ENCODE results near the gene SMARCB1.

Gene SMARCB1

DNA sequence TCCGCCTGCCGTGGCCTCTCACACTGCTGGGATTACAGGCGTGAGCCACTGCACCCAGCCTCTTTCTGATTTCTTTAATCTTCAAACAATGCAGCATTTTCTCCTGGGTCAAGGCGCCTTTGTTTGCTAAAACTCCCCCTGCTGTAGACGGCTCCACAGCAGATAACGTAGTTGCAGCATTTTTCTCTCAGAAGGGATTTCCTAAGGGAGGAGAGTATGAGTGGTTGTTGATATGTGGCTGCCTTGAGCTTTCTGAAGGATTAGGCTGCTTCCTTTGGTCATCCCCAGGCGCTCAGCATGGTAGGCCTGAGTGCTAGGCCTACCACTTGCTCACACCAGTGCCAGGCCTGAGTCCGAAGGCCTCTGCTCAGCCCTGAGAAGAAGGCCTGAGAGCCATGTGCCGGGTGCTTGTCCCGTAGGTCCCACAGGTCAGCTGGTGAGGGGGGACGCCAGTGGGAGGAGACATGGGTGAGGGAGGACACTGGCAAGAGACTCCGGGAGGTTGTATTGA is 18.1 kb downstream of the SMARCB1 start:
- DNase-seq, result no peak

DNA sequence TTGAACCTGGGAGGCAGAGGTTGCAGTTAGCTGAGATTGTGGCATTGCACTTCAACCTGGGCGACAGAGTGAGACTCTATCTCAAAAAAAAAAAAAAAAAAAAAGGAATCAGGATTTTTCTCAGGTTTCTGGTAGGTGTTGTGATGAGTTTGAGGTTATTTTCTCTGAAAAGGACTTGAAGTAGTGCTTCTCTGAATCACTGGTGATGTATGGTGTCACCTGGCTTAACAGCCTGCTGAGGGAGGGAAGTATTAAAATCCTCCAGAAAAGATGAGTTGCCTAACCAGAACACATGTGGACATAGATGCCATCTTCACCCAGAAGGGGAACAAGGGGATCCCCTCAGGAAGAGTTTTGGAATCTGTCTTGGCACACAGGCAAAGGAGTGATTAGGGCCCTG is 20.1 kb downstream of the SMARCB1 start:
- no peak for DNase-seq

DNA sequence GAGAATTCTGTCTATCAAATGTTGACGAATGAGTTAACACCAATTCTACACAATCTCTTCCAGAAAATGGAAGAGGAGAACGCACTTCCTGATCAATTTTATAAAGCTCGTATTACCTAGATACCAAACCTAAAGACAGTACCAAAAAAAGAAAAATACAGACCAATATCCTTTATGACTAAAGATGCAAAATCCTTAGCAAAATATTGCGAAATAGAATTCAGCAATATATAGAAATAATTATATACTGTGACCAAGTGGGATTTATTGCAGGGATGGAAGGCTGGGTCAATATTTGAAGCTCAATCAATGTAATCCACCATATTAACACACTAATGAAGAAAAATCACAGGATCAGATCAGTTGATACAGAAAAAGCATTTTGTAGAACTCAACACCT is 25.6 kb downstream of the SMARCB1 start:
- no peak for DNase-seq

DNA sequence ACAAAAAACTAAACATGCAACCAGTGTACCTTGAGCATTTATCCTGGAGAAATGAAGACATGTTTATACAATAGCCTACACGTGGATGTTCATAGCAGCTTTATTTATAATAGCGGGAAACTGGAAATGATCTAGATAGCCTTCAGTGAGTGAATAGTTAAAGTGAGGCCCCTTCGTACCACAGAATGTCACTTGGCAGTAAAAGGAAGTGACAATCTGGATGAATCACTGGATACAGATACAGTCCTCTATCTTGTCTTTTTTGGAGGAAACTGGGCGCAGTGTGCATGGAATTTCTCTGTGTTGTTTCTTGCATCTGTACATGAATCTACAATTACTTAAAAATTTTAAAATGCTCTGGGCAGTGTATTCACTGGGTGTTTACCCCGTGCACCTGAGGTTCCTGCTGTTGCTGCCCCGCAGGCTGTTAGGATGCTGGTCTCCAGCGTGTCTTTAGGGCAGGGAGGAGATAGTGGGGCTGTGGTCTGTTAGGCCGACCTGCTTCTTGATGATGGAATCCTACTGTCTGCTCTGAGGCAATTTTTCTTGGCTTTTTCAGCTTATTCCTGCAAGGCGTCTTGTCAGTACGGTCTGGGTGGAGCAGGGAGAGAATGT is 28.9 kb downstream of the SMARCB1 start:
- no peak for DNase-seq

DNA sequence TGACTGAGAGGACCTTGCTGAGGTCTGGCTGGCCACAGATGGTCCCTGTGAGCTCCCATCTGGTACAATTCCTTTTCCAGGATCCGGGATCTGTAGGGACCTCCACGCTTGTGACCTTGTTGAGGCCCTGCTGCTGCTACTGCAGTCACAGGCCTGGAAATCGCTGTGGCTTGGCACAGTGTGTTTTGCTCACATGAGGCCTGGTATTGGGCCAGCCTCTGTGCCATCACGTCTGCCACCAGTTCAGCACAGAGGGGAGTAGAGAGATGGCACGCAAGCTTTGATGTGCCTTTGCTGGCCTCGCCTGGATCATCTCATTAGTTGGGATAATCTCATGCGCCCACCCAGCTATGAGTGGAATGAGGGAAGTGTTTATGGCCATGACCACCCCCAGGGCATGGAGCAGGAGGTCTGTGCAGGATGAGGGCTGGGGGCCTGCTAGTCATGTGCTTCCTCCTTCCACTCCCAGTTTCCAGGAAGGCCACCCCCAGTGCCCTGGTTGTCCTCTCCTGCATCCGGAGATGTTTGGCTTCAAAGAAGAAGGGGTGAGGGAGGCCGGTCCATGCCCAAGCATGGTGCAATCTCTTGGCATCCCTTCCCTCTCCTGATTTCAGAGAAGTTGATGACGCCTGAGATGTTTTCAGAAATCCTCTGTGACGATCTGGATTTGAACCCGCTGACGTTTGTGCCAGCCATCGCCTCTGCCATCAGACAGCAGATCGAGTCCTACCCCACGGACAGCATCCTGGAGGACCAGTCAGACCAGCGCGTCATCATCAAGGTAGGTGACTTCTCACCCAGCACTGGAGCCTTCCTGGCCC is 29.6 kb downstream of the SMARCB1 start:
- no peak for DNase-seq

DNA sequence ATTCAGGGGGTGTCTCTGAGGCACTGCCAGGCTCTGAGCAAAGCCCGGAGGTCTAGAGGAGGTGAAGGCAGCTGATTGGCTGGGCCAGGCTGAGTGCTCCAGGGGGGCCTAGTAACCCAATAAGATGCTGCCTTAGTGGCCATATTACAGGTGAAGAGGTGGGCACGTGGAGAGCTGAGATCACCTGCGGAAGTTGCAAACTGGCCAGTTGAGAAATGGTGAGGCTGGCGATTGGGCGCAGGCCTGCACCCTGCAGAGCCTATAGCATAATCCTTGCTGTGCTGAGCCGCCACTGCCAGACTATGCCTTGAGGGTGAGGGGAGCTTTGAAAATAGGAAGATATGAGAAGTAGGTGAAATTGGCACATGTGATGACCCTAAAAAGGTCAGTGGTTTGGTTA is 30.4 kb downstream of the SMARCB1 start:
- DNase-seq, result no peak

DNA sequence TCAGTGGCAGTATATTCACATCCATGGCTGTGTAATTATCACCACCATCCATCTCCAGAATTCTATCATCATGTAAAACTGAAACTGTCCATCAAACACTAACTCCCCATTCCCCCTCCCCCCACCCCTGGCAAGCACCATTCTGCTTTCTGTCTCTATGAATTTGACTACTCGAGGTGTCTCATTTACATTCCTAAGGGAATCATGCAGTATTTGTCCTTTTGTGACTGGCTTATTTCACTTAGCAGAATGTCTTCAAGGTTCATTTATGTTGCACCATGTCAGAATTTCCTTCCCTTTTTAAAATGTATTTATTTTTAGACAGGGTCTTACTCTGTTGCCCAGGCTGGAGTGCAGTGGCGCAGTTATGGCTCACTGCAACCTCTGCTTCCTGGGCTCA is 31.8 kb downstream of the SMARCB1 start:
- no peak for DNase-seq

DNA sequence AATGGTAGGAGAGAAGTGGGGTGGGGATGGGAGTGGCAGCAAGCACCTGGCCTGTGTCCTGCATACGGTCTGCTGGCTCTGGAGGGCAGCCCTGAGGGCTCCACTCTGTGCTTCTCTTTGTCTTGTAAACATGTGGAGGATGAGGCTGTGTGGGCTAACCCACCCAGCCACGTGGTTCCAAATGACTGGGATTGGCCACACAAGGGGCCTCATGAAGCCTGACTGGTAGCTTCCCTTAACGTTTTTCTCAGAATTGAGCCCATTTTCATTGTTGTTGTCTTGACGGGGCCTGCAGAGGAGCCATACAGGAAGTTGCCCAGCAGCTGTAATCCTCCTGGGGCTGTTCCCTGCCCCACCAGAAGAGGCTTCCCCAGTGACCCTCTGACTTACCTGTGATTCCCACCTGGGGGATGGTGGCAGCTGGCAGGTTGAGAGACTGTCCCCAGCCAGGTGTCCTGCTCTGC is 34.0 kb downstream of the SMARCB1 start:
- no peak for DNase-seq

DNA sequence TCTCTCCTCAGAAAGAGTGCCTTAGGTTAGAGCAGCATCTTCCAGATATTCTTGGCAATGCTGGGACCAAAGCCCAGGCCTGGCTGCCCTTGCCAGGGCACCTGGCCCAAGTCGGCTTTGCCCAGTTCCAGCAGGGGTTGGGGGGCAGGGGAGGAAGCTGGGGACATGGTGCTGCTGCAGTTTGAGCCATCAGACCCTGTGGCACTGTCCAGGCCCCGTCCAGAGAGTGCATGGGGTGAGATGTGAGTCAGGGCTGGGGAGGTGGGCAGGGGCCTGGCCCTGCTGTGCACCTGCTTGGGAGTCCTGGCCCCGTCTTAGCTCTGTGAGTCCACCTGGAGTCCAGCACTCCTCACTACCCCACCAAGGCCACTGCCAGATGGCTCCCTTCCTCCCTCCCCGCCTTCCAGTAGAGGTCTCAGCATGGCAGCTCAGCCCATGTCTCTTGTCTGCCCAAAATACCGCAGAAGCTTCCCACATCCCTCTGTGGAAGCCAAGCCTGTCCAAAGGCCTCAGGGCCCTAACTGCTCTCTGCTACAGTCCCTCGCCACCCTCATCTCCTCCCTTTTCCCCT is 35.4 kb downstream of the SMARCB1 start:
- no peak for DNase-seq

DNA sequence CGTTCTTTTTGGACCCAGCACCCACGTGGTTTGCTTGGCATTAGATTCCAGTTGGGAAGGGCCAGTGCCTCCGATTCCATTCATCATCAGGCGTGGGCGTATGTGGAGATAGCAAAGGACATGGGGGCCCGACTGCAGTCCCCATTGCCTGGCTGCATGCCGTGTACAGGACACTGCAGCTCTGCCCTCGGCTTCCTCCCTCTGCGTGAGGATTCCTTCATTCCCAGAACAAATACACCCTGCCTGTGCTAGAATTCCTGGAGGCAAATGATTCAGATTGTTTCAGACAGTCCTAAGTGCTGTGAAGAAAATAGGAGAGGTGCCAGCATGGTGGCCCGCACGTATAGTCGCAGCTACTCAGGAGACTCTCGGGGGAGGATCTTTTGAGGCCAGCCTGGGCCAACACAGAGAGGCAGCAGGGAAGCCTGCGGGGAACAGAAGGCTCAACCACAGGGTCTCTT is 36.6 kb downstream of the SMARCB1 start:
- no peak for DNase-seq

DNA sequence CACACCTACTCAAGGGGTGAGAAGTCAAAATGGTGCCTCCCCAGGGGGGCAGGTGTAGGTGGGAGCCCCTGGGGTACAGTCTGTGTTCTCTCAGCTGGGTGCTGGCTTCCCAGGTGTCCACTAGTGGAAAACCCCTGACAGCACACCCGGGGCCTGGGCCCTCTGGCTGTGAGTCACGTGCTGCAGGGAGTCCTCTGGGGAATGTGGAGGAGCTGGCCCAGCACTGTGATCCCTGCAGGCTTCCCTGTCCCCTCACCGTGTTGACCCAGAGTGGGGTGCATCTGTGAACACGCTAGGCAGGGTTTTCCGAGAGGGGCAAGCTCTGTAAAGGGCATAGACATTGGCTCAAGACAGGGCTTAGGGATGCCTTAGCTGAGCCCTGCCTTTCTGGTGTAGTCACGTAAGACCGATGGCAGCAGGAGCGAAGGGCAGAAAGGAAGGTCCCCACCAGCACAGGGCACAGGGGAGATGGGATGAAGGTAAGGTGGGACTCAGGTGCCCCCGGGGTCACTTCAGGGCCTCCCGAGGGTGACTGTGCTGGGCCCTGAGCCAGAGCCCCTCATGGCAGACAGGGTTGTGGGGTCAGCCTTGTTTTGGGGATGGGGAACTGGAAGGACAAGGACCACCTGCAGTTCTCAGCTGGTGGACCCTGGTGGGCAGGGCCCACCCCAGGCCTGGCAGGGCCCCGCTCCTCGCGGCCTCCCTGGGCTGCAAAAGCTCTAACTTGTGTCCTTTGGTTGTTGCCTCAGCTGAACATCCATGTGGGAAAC is 37.9 kb downstream of the SMARCB1 start:
- DNase-seq, result no peak

DNA sequence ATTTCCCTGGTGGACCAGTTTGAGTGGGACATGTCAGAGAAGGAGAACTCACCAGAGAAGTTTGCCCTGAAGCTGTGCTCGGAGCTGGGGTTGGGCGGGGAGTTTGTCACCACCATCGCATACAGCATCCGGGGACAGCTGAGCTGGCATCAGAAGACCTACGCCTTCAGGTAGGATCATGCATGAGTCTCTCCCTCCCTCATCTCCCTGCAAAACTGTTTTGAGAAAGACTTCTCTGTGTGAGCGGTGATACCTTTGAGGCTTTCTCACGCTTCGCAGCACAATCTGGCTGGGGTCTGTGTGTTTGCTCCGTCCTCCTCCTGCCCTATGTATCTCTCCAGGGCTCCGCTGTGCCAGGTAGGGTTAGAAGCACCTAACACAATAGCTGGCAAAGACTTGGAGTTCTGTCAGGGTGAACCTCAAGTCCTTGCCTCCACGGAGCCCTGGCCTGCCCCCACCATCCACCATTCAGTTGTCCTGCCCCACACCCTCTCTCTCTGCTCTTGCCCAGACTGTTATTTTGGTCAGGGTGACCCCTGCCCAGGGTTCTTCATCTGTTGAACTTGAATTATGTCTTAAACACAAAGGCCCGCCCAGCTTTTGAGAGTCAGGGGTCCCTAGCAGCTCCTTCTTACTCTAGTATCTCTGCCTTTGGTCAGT is 38.6 kb downstream of the SMARCB1 start:
- DNase-seq, result no peak

DNA sequence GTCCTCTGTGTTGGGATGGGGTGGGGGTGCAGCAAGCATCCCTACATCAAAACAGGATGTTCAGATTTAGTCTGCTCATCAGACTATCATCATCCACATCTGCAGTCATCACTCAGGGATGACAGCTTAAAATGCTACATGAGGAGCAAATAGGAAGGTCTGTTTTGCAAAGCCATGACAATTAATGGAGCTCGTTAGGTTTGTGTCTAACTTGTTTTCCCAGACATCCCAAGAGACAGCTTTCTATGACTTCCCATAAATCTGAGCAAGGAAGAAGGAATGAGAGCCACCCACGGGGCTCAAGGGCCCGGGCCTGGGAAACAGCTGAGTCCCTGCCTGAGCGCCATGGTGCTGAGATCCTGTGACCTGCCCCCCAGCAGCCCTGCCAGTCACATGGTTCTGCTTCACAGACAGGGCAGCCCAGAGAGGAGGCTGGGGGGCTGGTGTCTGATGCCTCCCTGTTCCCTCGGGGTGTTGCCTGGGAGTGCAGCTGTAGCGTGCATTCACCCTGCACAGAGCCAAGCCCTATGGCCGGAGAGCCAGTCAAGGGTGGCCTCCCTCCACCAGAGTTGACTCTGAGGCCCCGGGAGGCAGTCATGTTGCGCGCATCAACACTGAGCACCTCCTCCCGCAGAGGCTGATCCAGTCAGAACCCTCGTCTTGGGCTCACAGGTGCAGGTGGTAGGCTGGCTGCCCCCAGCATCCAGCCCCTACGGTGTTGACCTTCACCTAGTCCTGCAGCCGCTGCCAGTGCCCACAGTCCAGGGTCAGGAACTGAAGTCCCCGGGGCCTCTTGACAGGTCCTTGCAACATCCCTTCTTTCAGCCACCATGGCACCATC is 40.0 kb downstream of the SMARCB1 start:
- DNase-seq, result no peak

DNA sequence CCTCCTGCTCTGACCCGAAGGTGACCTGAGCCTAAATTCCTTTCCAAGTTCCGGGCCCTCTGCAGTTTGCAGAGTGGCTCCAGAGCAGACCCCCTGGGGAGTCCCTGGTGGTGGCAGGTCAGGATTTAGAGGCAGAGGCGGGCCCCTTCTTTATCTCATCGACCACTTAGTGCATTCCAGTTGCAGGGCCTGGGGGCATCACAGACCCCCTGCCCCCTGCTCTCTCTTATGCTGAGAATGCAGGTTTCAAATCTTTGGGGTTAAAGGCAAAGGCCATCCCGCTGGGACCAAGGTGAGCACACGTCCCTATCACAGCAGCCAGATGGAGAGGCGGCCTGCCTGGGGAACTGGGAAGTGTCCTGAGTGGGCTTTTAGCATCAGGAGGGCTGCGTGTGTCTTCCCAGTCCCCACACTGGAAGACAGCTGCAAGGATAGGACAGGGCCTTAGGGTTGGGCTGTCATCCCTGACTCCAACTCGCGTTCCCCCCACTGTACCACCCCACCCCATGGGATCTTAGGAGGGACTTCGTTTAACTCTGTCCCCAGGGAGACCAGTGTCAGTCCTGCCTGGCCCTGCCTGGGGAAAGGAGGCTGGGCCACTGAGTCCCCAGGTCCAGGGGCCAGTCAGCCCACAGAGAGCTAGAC is 40.7 kb downstream of the SMARCB1 start:
- no peak for DNase-seq

DNA sequence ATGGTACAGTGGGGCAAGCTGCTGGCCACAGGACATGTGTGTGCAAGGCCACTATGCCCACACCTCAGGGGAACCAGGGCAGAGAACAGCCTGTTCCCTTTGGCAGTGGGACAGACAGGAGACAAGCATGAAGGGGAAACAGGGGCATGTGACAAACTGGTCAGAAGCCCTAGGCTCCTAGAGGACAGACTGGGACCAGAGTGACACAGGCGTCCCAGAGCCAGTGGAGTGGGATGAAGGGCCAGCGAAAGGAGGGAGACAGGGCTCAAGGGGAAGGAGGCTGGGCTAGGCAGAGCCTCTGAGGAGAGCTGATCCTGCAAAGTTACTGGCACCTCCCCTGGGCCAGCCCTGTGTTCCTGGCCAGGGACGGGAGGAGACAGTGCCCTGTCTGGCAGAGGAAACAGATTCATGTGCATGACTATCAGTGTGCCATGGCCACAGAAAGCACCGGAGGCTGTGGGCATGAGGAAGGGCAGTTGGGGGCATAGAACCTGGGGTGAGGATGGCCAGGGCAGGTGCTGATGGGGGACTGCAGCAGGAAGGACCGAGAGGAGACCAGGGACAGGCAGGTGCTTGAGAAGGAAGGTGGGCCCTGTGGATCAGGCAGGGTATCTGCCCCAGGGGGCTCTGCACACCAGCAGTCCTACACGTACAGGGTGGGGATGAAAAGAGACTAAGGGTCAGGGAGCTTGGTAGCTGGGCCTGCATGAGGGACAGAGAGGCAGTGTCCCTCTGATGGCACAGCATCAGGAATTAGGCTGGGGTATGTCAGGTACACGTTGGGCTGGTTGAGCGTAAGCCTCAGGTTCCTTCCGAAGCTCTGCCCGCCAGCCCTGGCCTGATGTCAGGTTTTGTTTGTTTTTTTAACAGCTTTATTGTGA is 42.3 kb downstream of the SMARCB1 start:
- DNase-seq, result no peak

DNA sequence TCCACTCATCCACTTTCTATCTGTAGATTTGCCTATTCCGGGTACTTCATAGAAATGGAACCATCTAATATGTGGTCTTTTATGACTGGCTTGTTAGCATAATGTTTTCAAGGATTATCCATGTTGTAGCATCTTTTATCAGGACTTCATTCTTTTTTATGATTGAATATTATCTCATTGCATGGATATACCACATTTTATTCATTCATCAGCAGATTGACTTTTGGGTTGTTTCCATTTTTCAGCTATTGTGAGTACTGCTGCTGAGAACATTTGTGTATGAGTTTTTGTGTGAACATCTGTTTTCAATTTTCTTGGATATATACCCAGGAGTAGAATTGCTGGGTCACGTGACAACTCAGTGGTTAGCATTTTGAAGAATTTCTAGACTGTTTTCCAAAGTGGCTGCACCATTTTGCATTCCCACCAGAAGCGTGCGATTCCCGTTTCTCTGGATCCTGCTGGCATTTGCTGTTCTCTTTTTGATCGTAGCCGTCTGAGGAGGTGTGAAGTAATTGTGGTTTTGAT is 43.1 kb downstream of the SMARCB1 start:
- no peak for DNase-seq

DNA sequence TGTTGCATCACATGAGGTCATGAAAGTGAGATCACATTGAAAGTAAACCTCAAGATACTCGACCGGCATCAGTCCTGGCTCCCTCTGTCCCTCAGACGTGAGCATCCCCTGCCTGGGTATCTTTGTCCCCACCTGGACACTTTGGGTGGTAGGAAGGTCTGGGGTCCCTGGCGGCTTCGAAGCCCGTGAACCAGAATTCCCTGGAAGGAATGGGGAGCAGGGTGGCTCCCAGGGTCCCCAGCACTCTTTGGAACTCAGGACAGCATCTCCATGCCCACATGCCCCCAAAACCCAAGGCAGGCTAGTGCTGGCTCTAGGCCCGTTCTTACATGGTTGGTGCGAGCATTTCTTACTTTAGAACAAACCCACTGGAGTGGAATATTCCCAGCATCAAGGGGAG is 44.5 kb downstream of the SMARCB1 start:
- DNase-seq, result no peak

DNA sequence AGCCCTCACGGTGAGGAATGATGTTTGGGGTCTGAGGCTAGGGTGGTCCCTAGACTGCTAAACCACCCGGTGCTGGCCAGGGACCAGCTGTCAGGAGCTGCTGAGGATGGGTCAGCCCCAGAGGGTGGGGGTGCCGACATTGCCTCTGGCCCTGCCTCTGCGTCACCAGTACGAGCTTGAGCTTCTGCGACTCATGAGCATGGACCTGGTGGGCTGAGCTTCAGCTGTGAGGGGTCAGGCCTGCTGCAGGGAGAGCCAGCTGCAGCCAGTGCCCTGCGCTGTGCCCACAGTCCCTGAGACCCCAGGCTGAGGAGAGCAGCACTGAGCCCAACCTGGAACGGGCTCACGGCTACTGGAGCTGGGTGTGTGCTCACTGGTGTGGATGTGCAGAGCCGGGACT is 45.0 kb downstream of the SMARCB1 start:
- DNase-seq, result no peak

DNA sequence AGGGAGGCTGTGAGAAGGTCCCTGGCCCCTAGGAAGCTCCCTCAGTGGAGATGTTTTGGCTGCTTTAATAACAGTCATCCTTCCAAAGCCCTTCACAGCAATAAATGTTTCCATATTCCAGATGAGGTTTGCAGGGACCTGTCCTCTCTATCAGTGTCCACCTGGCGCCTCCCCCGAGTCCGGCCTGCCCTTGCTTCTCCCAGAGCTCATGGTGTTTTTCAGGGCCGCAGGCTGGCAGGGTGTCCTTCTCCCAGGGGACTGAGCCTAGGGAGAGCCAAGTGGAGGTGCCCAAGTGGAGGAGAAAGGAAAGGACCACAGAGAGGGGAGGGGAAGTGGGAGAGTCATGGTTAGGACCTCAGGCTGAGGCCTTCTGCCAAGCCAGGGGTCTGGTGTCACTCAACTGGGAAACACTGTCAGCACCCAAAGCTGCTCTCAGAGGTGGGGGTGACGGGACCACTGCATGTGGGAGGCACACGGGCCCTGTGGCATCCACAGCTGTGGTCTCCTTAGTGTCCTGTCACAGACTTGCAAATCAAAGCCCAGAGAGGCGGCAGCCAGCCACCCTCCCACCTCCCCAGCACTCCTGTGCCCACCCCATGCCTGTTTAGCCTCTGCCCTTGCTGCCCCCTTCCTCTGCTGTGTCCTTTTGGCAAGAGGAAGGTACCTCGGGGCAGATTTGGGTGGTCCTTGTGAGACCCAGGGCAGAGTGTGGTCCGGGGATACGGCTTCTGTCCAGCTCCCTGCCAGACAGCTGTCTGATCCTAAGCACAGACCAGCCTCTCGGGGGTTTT is 45.7 kb downstream of the SMARCB1 start:
- DNase-seq, result no peak
